Glomerular visceral epithelial cell (primary cell): ENCODE results near the gene UBE2E1.
"Not testable (repeated sequence)": the region's sequence is repeated elsewhere in the genome, so short reads cannot be mapped to it uniquely, and the experiment has no call there.

Experiments used
- DNase-seq: peaks from one replicate; pipeline ENCODE4 v3.0.0-alpha.2; 2016; ENCODE audit errors: extremely low spot score

The UBE2E1 gene

DNA sequence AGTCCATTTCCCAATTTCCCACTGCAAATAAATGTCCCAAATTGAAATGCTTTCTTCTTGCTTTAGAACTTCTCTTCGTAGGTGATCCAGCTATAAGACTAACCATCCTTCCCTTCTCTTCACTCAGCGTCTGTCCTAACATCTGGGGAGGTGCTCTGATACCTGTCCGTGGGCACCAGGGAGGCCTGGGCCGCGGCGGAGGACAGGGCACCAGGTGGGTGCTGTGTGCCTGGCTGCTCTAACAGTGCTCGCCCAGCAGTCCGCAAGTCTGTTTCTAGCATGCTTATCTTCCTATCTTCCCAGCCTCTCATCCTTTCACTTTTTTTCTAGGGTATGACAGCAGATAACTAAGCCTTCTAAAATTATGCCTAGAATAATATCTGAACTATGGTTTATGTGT lies 73.7 kb downstream of the UBE2E1 start:
- no peak for DNase-seq

DNA sequence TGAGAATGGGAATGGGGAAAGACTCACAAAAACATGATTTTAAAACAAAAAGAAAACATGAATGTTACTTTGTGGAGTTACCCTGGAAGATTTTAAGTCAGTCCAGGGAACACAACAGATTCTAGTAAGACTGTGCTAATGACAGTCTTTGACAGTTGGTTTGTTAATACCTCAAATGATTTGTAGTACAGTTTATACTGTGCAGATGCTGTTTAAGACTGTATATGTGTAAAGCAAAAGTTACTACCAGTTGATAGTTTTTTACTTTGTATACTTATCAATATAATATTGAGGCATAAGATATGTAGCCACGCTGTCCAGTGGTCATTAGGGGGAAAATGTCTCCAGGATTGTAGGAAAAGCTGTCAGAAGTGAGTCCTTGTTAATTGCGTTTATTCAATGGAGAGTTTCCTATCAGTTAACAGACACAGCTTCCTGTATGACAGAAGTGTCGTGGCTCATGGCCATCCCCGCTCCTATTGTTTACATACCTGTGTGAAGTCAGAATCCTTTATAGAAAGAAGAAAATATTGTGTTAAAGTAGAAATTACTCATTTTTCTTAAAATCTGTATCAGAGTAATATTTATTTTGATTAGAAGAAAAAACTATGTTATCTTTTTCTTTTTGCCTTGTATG lies 75.1 kb downstream of the UBE2E1 start:
- DNase-seq = no peak

DNA sequence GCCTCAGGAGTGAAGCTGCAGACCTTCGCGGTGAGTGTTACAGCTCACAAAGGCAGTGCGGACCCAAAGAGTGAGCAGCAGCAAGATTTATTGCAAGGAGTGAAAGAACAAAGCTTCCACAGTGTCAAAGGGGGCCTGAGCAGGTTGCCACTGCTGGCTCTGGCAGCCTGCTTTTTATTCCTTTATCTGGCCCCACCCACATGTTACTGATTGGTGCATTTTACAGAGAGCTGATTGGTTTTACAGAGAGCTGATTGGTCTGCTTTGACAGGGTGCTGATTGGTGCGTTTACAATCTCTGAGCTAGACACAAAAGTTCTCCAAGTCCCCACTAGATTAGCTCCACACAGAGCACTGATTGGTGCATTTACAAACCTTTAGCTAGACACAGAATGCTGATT lies 76.2 kb downstream of the UBE2E1 start:
- not testable (repeated sequence) for DNase-seq

DNA sequence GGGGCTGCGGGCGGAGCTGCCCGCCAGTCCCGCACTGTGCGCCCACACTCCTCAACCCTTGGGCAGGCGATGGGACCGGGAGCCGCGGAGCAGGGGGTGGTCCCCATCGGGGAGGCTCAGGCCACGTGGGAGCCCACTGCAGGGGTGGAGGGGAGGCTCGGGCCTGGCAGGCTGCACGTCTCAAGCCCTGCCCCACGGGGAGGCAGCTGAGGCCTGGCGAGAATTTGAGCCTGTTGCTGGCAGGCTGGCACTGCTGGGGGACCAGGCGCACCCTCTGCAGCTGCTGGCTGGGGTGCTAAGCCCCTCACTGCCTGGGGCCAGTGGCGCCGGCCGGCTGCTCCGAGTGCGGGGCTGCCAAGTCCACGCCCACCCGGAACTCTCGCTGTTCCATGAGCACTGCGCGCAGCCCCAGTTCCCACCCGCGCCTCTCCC lies 76.7 kb downstream of the UBE2E1 start:
- no peak for DNase-seq

DNA sequence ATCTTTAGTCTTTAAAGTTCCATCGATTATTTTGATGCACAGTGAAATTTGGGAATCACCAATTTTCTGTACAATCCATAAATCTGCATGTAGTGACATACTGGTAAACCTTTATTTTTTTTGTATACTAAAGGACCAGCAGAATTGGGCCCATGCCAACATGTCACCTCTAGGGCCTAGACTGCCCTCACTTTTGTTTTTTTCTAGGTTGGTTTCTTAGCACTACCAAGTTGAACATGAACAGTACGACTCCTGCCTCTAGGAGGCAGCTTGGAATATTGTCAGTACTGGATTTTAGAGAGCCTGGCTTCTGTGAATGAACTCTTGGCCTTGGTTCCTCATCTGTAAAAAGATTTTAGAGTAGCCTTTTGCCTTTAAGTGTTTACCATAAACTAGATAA lies 78.7 kb downstream of the UBE2E1 start:
- DNase-seq = no peak

DNA sequence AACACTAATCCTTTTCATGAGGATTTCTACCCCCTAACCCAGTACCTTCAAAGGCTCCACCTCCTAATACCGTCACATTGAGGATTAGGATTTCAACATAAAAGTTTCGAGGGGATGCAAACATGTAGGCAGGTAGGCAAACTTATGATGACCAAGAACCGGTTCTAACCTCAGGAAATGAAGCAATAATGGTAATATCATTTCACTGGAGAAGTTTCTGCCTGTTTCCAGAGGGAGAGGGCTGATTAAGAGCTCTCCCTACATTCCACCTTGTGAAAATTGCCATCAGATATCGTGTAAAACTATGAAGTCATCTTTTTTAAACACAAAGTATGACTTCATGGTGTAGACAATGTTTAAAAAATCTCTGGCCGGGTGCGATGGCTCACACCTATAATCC lies 79.5 kb downstream of the UBE2E1 start:
- no peak for DNase-seq

DNA sequence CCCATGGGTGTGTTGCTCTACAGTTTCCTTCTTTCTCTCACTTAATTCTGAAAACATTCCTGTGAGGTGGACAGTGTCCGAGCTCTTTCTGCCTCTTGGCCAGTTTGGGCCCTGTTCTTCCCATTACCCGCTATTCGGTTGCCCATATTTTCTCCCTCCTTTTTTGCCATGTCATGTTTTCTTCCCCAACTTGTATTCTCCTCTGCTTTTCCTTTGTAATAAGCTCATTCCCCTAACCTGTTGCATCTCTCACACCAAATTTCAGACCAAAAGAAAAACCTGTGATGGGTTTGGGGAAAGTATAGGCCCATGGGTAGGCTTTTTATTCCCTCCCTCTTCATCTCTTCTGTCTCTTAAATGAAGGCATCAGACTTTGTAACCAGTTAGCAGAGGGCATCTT lies 80.6 kb downstream of the UBE2E1 start:
- DNase-seq = no peak

DNA sequence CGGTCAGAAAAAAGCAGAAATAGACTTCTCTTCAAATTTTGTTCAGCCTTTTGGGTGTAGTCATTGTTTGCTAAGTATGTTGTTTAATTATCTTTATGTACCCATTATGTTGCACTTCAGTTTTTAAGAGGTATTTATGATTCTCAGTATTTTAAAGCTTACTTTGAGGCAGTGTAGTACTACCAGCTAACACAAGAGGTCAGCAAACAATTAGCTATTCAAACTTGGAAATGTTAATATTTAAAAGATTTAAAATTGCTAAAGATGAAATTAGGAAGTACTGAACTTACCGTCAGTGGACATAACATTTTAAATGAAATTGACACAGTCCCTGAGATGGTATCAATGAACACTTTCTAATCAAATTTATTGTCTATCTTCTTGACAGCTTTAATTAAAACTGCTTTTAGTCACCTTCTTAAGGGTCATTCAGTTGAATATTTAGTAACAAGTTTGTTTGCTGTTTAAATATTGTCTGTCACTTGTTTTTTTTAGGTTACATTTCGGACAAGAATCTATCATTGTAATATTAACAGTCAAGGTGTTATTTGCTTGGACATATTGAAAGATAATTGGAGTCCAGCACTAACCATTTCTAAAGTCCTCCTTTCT lies 83.0 kb downstream of the UBE2E1 start:
- peak; percentile 39 for DNase-seq

DNA sequence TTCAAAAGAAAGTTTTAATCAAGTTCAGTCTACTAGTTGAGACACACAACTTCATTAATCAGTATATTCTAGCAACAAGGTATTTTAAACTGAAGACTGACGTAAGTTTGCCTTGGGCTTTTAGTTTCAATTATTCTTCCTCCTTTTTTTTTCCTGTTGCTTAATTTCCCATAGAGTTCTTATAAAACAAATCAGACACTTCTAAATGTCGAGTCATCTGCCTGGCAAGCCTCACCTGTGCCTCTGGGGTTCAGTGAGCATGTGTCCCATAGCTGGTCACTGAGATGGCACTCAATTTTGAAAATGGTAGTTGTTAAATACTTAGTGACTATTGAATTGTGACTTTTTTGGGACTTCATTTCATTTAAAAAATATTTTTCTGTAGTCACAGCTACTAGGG lies 83.6 kb downstream of the UBE2E1 start:
- no peak for DNase-seq

DNA sequence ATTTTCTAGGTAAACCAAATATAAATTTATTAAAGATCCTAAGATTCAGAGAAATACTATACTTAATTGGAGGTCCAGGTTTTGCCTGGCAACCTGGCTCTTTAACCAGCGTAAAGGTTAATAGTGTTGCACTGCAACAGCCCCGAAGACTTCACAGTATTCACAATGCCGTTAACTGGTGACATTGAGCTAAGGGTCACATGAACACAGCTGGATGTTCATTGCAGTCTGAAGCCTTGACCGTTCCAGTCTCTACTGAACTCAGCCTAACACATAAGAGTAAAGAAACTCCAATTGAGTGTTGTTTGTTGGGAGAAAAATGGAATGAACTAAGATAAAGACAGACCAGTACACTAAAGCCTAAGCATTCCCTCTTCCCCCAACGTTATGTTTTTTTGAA lies 84.2 kb downstream of the UBE2E1 start:
- no peak for DNase-seq

DNA sequence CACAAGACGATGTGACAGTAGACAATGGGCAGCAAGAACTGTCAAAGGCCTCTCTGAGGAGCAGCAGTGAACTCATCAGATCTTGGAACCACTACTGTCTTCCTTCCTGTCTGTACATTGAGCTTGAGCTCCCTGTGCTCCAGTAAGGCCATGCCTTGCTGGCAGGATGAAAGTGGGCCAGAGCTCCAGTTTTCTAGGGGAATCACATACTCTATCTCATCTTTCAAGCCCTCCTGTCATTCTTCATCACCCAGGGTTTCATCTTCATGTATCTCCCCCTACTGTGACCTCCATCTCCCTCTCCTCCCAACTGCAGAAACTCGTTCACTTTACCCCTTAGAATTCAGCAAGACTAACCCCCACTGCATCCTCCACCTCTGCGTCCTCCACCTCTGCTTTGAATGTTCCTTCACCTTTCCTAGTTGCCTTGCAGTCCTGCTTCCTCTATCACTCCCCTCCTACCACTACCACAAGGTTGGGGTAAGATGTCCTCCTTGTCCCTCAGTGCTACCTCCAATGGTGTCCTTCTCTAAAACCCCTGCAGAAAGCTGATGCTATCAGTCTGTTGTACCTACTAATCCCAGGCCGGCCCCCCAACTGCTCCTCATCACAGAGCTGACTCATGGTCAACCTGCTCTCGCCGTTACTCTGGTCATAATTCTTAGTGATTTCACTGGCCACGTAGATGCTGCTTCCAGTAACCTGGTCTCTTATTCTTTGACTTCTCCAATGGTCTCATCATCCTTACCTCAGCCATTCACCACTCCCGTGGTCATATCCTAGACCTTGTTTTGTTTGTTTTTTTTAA lies 88.7 kb downstream of the UBE2E1 start:
- no peak for DNase-seq

DNA sequence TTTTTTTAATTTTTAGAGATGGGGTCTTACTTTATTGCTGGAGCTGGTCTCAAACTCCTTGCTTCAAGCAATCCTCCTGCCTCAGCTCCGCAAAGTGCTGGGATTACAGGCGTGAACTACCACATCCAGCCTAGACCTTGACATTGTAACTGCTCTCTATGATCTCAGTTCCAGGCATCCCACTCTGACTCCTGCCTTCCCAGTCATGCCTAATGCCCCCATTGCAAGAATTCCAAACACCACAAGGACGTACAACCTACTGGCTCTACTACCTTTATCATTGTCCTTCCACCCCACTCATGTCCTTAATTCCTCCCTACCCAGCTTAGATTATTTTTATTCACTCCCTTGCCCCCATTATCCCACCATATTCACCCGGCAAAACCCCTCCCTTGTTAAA lies 89.4 kb downstream of the UBE2E1 start:
- no peak for DNase-seq

DNA sequence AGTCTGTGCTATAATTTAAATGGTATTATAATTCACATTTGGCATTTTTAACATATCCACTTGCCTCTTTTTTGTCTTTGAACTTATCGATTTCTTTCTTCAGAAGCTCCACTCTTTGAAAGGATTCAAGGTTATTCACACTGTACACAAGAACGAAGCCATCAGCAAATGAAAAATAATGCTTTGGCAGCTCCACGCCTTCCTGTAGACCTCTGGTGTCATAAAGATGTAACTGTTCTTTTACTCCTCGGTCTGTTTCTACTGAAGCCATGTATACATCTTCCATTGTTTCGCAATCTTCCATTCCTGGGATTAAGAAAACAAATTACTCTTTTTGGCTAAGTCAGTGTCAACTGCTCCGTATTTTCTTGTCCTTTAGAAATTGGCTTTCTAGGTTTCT lies 95.0 kb downstream of the UBE2E1 start:
- DNase-seq = no peak

DNA sequence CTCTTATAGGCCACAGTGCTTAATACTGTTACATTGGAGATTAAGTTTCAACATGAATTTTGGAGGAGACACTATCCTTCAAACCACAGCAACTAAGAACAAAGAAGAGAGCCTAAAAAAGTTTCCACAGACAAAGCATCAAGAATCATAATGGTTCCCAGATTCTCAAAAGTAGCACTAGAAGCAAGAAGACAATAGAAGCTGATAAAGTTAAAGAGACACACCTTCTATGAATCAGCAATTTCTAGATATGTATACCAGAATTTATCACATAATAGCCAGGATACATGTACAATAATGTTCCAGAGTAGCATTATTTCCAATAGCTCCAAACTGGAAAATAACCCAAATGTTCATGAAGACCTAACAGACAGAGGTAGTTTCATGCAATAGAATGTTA lies 98.8 kb downstream of the UBE2E1 start:
- DNase-seq = no peak

DNA sequence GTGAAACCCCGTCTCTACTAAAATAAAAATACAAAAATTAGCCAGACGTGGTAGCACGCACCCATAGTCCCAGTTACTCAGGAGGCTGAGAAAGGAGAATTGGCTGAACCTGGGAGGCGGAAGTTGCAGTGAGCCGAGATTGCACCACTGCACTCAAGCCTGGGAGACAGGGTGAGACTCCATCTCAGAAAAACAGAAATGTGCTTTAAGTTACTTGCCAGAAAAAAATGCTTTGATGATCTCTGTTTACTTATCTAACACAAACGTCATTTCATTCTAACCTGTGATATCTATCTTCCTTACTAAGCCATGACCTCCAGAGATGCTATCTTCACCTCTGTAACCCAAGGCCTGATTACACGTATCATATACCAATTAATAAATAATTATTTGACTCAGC lies 103.6 kb downstream of the UBE2E1 start:
- DNase-seq = no peak

DNA sequence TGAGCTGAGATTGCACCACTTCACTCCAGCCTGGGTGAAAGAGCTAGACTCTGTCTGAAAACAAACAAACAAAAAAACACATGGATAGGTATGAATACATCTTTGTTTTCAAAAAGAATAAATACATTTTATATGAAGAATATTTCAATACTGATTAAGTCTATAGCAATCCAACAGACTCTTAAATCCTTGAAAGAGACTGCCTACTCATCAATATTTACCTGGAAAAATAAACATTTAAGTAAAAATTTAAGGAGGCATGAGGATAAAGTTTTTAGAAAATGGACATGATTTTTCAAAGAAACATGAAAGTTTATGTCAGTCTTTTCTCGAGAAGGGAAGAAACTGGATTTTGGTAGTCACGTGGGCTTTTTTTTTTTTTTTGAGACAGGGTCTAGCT lies 105.6 kb downstream of the UBE2E1 start:
- DNase-seq = no peak

DNA sequence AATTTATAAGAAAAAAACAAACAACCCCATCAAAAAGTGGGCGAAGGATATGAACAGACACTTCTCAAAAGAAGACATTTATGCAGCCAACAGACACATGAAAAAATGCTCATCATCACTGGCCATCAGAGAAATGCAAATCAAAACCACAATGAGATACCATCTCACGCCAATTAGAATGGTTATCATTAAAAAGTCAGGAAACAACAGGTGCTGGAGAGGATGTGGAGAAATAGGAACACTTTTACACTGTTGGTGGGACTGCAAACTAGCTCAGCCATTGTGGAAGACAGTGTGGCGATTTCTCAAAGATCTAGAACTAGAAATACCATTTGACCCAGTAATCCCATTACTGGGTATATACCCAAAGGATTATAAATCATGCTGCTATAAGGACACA lies 106.6 kb downstream of the UBE2E1 start:
- not testable (repeated sequence) for DNase-seq

DNA sequence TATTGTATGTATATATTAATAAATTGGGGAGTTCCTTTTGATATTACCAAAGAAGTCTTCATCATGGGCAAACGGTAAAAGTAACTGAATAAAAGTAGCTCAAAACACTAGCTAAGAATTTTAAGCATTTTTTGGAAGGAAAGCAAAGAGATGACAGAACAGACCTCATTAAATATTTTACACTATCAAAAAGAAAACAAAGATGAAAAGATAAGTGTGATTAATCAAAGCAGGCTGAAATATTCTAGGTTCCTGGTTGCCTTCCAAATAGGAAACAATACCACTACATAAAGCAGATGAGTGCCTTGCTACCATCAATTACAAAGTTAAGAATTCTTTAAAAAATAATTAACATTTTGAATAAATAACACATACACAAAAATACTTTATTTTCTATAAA lies 107.4 kb downstream of the UBE2E1 start:
- no peak for DNase-seq

DNA sequence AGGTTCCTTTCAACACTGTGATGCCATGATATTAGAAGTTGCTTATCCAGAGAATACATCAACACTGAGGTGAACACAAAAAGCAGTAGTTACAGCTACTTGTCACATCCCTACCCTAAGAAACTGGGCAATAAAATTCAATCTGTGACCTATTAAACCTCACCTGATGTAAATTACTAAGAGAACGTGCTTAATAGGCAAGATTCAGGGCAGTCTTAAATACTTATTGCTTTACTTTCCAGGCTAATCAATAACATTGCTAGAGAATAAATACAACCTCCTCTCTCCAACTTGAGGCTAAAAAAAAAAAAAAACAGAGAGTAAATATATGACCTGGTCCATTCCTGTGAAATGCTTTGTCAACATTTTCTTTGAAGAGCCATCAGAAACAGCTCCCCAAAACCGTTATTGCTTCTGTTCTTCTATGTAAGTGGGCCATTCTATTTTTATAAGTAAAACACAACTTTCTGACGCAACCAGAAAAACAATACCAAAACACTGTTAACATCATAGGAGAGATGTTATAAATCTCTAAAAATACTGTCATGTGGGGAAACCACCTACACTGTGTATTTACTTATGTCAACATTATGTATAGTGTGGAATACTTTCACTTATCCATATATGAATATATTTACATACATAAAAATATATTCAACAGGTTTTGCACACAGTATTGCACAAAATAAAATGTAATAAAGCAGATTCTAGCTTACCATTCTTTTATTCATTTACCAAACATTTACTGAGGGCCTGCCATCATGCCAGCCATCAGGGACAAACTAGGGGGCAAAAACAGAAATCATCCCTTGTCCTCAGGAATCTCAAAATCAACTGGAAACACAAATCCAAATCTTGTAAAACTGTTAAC lies 108.4 kb downstream of the UBE2E1 start:
- DNase-seq = no peak

DNA sequence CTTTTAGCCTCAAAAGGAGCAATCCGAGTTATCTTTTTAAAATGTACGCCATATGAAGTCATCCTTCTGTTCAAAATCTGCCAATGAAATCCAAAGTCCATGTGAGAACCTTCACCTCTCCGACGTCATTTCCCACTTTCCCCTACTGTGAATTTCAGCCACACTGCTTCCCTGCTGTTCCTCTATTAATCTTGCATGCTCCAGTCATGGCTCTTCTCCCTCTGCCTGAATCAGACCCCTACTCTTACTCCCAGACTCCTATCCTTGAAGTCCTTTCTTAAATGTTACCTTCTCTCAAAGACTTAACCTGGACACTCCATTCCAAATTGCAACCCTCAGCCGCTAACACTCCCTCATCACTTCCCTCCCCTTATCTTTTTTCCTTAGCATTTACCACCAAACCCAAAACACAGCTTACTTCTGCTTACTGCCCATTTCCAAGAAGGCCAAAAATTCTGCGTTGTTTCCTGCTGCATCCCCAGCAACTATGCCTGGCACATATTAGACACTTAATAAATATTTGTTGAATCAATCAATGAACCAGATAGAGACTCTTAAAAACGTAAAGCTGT lies 109.9 kb downstream of the UBE2E1 start:
- DNase-seq = peak; percentile 29

DNA sequence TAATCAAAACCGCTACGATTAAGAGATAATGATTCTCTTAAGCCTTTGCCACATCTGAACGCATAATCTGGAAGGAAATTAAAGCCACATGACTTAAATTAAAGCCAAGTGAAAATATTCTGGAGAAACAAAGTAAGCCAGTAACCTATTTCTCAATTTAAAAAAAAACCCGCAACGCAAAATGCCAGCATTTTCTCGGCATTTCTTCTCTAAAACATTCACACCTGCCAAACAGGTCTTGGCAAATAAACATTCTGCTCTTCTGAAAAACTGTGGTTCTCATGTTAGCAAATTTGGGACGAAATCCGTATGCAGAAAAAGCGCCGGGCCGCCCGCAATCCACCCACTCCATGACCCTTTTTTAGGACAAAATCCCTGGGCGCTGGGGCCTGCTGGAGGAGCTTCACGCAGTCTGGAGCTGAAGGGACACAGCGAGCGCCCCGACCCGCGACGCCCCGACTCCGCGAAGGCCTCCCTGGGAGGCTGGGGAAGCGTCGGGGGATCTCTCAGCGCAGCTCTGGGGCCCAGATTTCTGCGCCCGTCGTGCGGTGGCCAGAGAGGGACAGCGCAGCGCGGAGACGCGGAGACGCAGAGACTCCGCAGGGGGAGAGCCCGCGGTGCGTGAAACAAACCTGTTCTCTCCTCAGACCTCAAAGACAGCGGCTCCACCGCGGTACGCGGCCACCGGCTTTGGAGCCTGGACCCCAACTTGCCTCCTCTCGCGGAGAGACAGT lies 110.6 kb downstream of the UBE2E1 start:
- no peak for DNase-seq
